Measurements from ENCODE around the gene FOLR3. TPM values are rescaled to one million over a fixed set of nuclear protein-coding genes. Genes with fewer than 3 reads are reported as not detected.

FOLR3 gene
- total and polyA plus RNA-seq, 9 of the 15 experiments (the other 6 are each of a cell fraction or from before 2014, with no cell fraction given), result not detected

GRCh38 chr11:72102946-72103753, 32.4 kb upstream of the FOLR3 start, which contains the start of gene LAMTOR1 (continued):
- TF ChIP-seq ZNF318 (IDR thresholded peaks at IDR 0.05; ENCODE audit: borderline replicate concordance in 1 of 2, low read depth in 1 of 2) (peak in 1 of 2 experiments; percentile 42; a peak in 1 of 4 replicates), KDM5B (IDR thresholded peaks at IDR 0.05; ENCODE audit: insufficient replicate concordance, low read depth, low read length) (peak; percentile 75), SLC30A9 (CRISPR knock-in tag; IDR thresholded peaks at IDR 0.05) (0 out of 2 replicates have a peak, but pooled peaks have one; percentile 46), TAF1 (IDR thresholded peaks at IDR 0.05; ENCODE audit: control insufficient read depth, extremely low read depth, insufficient read depth, low read length, severe bottlenecking) (peak; percentile 73), POU5F1 (IDR thresholded peaks at IDR 0.05; ENCODE audit: borderline replicate concordance, low read depth, low read length, partially characterized antibody) (no peak), TSHZ1 (CRISPR knock-in tag; IDR thresholded peaks at IDR 0.05) (no peak), NKRF (IDR thresholded peaks at IDR 0.05; ENCODE audit: borderline replicate concordance) (peak; percentile 56; the same call in 1 of the 2 replicates)
